ENCODE data around the gene ANKS4B. TPM values are rescaled to one million over a fixed set of nuclear protein-coding genes. Genes with fewer than 3 reads are reported as not detected.
A peak's percentile ranks its signal among the peaks of the same experiment; 100 is the strongest.

The ANKS4B gene
- total and polyA plus RNA-seq, 2 donors (not counting 3 experiments of a cell fraction or from before 2014, with no cell fraction given) = not detected

GRCh38 chr16:21260870-21261791 lies 27.6 kb downstream of the ANKS4B start:
- H3K36me3 ChIP-seq (ENCODE audit: control insufficient read depth in 2 of 2, extremely low read depth in 1 of 2, insufficient read depth in 2 of 2, low read length in 2 of 2) = no peaks in the 10 kb centered on the region
- H4K20me1 ChIP-seq (replicated peaks; ENCODE audit: control insufficient read depth, extremely low read depth, insufficient read depth, low read length) = no peaks in the 10 kb centered on the region
- no peak overlapping the region for H3K4me2 ChIP-seq (ENCODE audit: insufficient read depth, low read length)
- POLR2A ChIA-PET = no interaction called here
- FAIRE-seq = peak; percentile 97
- H3K4me1 ChIP-seq (ENCODE audit: control insufficient read depth, extremely low read depth, insufficient read depth, low read length) = no peaks in the 10 kb centered on the region
- no peak overlapping the region for H3K9ac ChIP-seq (replicated peaks; ENCODE audit: extremely low read depth, insufficient read depth, low read length)
- CTCF ChIA-PET = interaction anchor here (0.6 to 1.5 kb wide), 9 partner anchors 8 to 39 kb away, joined by 3 to 7 read pairs (median 3); no protein-coding TSS in a partner anchor
- no peak overlapping the region for H2AFZ ChIP-seq (ENCODE audit: low read depth, low read length)
- no peaks in the 10 kb centered on the region for H3K9me3 ChIP-seq (replicated peaks; ENCODE audit: control insufficient read depth, insufficient read depth, low read length)
- dilution Hi-C loops (cut with MboI; ENCODE audit: extremely low pct_ligation_motif_present, low sequenced_read_pairs) (no loop called here), intact Hi-C loops (cut with micrococcal nuclease) (no loop called here)
- TF ChIP-seq FOS (IDR thresholded peaks at IDR 0.05; ENCODE audit: borderline replicate concordance, insufficient read depth, low read length) (peak; percentile 68), JUN (IDR thresholded peaks at IDR 0.05; ENCODE audit: borderline replicate concordance, insufficient read depth, insufficient read length, low read depth) (peak; percentile 57), GATA2 (IDR thresholded peaks at IDR 0.05; ENCODE audit: insufficient read depth, insufficient read length, low read depth, low read length) (no peak), CTCF (IDR thresholded peaks at IDR 0.05; ENCODE audit: extremely low read depth in 1 of 2, insufficient read depth in 1 of 2, low read depth in 1 of 2, low read length in 2 of 2) (no peak), MAX (IDR thresholded peaks at IDR 0.05; ENCODE audit: insufficient read depth, insufficient read length) (no peak), EZH2 (IDR thresholded peaks at IDR 0.05; ENCODE audit: borderline replicate concordance, low read depth, low read length, severe bottlenecking) (no peak)
- DNase-seq (ENCODE audit: low read depth, low spot score) = peak; percentile 75
- H3K9me1 ChIP-seq (replicated peaks; ENCODE audit: control insufficient read depth, extremely low read depth, insufficient read depth, low read length) = no peaks in the 10 kb centered on the region
- H3K27me3 ChIP-seq (ENCODE audit: control insufficient read depth in 2 of 2, insufficient read depth in 2 of 2, low read length in 2 of 2) = peaks cover 0 to 3% of the 10 kb centered on the region in 2 experiments
- no peak overlapping the region for H3K4me3 ChIP-seq (replicated peaks in 1 of 3; ENCODE audit: insufficient read depth in 1 of 3, low read depth in 1 of 3, low read length in 3 of 3)
- no peak overlapping the region for H3K27ac ChIP-seq (ENCODE audit: insufficient read depth, low read depth, low read length)
- no TSS peak for BruUV-seq (replicated peaks)
- H3K79me2 ChIP-seq (ENCODE audit: control insufficient read depth, insufficient read depth, low read length) = no peaks in the 10 kb centered on the region

Data from endothelial cell of umbilical vein (primary cell).